Brain pericyte (primary cell): Measurements from ENCODE around the gene SLC44A3.

ENCODE experiments used
- DNase-seq: peaks from one replicate; pipeline ENCODE4 v3.0.0-alpha.2; 2012; ENCODE audit warnings: low read depth, low spot score

SLC44A3 gene

GRCh38 chr1:94819945-94820746, at the start of gene SLC44A3:
Gene SLC44A3, plus strand, starts transcription at chr1:94820357. Its CDS starts 95 bp downstream, at chr1:94820452.
- no peak for DNase-seq

DNA sequence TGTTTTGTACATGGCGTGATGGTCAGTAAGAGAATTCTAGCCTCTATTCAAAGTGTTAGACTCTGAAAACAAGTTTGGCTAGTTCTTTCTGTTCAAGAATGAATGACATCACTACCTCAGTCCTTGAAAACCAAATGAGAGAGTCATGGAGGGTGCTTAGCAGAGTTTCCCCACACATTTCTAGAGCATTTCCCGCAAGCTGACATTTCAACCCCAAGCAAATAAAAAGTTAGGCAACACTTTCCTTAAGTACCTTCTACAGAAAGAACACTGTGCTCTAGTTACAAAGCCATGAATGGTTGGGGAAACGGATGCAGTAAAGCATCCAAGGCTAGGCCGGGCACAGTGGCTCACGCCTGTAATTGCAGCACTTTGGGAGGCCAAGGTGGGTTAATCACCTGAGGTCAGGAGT, 47.9 kb upstream of the SLC44A3 start:
- no peak for DNase-seq

DNA sequence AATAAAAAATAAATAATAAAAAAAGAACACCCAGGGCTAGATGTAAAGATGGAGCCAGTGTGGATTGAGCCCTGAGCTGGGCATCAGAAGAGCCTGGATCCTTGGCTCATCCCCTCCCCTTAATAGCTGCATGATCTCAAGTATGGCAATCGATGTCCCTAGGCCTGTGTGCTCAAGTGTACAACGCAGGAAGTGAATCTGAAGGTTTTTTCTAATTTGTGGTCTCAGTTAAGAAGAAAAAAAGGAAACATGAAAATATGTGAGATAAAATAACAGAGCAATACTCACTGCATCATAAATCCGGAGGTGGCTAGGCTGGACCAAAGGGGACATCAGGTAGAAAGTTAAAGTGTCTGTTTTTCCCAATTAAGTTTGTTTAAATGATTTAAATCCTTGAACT, 47.3 kb upstream of the SLC44A3 start:
- DNase-seq, result no peak

DNA sequence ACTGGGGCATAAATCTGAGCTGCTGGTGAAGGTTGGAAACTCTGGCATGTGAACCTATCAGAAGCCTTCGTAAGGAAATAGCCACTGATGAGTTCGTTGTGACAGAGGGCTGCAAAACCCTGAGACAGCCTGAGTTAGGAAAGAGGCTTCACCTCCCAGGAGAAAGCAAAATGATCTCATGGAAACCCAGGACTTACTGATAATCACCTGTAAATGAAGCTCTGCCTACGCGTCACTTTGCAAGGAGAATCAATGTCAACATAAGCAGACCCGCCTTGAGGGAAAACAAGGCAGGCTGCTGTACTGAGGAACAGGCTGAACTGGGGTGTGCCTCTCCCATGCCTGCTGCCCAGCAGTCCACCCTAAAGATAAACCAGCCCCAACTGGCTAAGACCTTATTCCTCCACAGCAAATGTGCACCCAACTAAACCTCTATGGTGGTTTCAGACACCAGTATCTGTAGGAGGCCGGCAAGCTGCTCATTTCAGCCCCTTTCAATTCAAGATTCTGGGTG, 46.8 kb upstream of the SLC44A3 start:
- DNase-seq, result no peak

- DNase-seq, result peak; percentile 76
These were observed 46.2 kb upstream of the SLC44A3 start for GRCh38 chr1:94773931-94774422.

GRCh38 chr1:94776474-94776873, 43.7 kb upstream of the SLC44A3 start:
- DNase-seq, result no peak

- DNase-seq, result no peak
These were observed 42.9 kb upstream of the SLC44A3 start for GRCh38 chr1:94777281-94777680.

DNA sequence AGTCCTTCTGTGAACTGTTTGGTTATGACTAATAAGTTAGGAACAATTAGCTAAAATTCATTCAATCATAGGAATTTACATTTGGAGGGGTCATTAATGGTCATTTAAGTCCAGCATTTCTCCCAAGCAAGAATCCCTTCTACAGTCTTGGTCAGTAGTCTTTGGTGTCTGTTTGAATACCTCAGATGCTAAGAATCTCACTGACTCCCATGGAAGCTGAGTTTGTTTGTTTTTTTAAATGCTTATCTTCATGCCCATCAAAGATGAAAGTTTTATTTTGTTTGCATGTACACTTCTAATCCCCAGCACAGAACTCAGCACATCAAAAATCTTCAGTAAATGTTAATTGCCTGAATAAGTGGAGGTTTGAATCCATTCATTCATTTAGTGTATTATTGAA, 41.3 kb upstream of the SLC44A3 start:
- DNase-seq, result no peak

- DNase-seq, result peak; percentile 95
These were observed 36.6 kb upstream of the SLC44A3 start for GRCh38 chr1:94783342-94784189.

GRCh38 chr1:94784190-94784515, 36.0 kb upstream of the SLC44A3 start:
- DNase-seq, result no peak

- no peak for DNase-seq
These were observed 32.5 kb upstream of the SLC44A3 start for GRCh38 chr1:94787691-94788090.

DNA sequence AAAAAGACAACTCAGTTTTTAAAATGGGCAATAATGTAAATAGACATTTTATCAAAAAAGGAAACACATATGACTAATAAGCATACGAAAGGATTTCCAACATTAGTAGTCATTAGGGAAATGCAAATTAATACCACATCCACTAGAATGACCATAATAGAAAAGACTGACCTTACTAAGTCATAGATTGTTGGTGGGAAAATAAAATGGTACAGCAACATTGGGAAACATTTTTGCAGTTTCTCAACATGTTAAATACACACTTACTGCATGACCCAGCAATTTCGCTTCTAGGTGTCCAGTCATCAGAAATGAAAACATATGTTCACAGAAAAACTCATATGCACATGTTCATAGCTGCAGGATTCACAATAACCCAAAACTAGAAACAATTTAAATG, 29.9 kb upstream of the SLC44A3 start:
- no peak for DNase-seq

- no peak for DNase-seq
These were observed 29.5 kb upstream of the SLC44A3 start for GRCh38 chr1:94790670-94791069.

DNA sequence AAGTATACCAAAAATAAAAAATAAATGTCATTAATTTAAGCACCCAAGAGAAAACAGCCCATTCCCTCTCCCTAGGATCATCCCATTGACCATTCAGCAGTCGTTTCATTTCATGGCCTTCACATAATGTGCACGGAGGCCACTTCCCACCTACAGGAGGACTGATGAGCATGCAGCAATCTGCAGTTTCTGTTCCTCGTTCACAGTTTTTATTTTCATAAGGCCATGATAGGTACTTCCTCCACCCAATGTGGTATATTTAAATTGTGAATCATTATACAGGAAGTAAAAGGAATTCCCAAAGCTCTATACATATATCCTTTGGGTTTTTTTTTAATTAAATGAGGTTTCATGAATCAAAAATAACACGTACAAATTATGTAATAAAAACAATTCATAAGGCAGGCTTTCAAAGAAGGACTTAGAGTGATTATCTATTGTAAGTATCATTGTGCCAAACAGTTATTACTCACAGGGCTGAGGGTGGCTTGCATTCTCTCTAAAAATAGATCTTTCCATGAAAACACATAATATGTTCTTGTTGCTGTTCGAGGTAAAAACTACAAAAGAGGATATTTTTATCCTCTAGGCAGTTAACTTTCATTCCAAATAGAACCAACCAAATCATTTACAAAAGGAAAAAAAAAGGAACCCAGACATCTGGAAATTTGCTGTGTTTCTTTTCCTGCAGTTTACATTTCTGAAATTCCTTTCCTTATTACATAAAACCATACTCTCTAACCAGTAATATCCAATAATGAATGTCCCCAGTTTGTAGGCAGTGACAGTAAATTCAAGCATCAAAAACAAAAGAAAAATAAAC, 27.5 kb upstream of the SLC44A3 start:
- no peak for DNase-seq

DNA sequence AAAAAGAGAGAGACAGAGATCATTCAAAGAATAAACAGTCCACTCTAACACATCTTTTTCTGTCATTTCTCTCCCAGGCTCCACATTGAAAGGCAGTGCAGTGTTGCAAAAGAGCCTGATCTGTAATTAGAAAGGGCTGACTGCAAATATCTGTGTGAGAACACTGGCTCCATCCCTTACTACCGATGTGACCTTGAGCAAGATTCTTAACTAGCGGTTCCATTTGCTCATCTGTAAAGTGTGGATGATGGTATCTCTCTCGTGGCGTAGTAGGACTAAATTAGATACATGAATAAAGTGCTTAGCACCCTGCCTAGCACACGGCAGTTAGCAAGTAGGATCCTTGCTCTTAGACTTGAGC, 26.9 kb upstream of the SLC44A3 start:
- DNase-seq, result no peak

DNA sequence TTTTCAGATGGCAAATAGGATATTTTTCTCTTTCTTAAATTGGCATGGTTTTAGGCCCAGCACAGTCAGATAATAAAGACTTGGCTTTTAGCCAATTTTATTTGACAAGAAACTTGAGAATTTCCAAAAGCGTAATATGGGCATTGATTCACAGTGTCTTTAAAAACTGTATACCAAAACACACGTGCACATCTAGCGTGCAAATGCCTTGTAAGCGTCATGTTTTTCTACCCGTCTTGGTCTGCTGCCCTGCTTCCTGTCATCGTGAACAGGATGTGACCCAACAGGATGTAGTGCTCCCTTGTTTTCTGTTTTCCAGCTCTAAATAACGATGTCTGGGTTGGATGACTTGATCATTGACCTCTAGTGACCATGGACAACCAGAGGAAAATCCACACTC, 24.7 kb upstream of the SLC44A3 start:
- DNase-seq, result no peak

- no peak for DNase-seq
These were observed 23.9 kb upstream of the SLC44A3 start for GRCh38 chr1:94796266-94796665.

DNA sequence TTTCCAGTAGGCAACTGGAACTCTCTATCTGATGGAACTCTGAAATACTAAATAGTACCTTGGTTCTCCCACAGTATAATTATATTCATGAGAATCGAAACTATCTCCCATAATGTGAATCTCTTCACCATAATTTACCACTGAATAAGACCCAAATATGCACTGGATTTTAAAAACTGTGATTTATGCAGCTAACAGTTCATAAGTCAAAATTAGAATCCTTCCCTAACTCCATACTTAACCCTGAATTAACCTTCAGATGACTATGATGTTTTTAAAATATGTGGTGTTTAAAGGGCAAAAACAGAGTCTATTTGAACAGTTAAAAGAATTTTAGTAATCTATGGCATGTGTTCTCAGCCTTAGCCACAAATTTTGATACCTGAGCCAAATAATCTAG, 22.9 kb upstream of the SLC44A3 start:
- no peak for DNase-seq

GRCh38 chr1:94798054-94798453, 22.1 kb upstream of the SLC44A3 start:
- DNase-seq, result no peak

GRCh38 chr1:94798462-94798861, 21.7 kb upstream of the SLC44A3 start:
- DNase-seq, result no peak

GRCh38 chr1:94799206-94799605, 21.0 kb upstream of the SLC44A3 start:
- no peak for DNase-seq
